Measurements from ENCODE around the gene CEP131. TPM values are rescaled to one million over a fixed set of nuclear protein-coding genes. Genes with fewer than 3 reads are reported as not detected.

Gene CEP131
- total and polyA plus RNA-seq, 2 donors (not counting 3 experiments of a cell fraction or from before 2014, with no cell fraction given) = 5.3 to 17.9 TPM

DNA sequence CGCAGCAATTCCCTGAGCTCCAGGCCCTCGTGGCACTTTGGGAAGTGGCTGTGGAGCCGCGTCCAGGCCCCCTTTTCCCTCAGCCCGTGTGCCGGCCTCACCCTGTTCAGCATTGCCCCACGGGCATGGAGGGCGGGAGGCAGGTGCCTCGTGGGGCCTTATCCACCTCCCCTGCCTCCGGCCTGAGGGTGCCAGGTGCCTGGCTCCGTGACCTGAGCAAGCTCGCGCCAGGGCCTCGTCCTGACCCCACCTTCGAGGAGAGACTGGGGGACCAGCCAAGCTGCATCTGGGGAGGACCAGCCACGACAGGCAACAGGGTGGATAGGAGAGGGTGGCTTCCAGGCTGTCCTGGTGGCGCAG, 29.7 kb downstream of the CEP131 start:
- CTCF ChIA-PET = no interaction called here

More for the DNA sequence above, 29.7 kb downstream of the CEP131 start:
- DNase-seq (ENCODE audit: low read depth, low spot score) (no peak), FAIRE-seq (no peak)
- Histone ChIP-seq H4K20me1 (replicated peaks; ENCODE audit: control insufficient read depth, extremely low read depth, insufficient read depth, low read length) (no peaks in the 10 kb centered on the region), H3K79me2 (ENCODE audit: control insufficient read depth, insufficient read depth, low read length) (no peaks in the 10 kb centered on the region), H3K9me1 (replicated peaks; ENCODE audit: control insufficient read depth, extremely low read depth, insufficient read depth, low read length) (no peaks in the 10 kb centered on the region), H3K4me2 (ENCODE audit: insufficient read depth, low read length) (no peak overlapping the region), H3K9ac (replicated peaks; ENCODE audit: extremely low read depth, insufficient read depth, low read length) (no peak overlapping the region), H3K27me3 (ENCODE audit: control insufficient read depth in 2 of 2, insufficient read depth in 2 of 2, low read length in 2 of 2) (no peaks in the 10 kb centered on the region), H3K4me3 (replicated peaks in 1 of 3; ENCODE audit: insufficient read depth in 1 of 3, low read depth in 1 of 3, low read length in 3 of 3) (no peak overlapping the region), H3K9me3 (replicated peaks; ENCODE audit: control insufficient read depth, insufficient read depth, low read length) (no peaks in the 10 kb centered on the region), H3K4me1 (ENCODE audit: control insufficient read depth, extremely low read depth, insufficient read depth, low read length) (no peaks in the 10 kb centered on the region), H3K36me3 (ENCODE audit: control insufficient read depth in 2 of 2, extremely low read depth in 1 of 2, insufficient read depth in 2 of 2, low read length in 2 of 2) (peaks cover 0 to 7% of the 10 kb centered on the region in 2 experiments), H2AFZ (ENCODE audit: low read depth, low read length) (no peak overlapping the region), H3K27ac (ENCODE audit: insufficient read depth, low read depth, low read length) (no peak overlapping the region)
- POLR2A ChIA-PET = no interaction called here
- BruUV-seq (replicated peaks) = no TSS peak
- dilution Hi-C loops (cut with MboI; ENCODE audit: extremely low pct_ligation_motif_present, low sequenced_read_pairs) (no loop called here), intact Hi-C loops (cut with micrococcal nuclease) (no loop called here)
- TF ChIP-seq EZH2 (IDR thresholded peaks at IDR 0.05; ENCODE audit: borderline replicate concordance, low read depth, low read length, severe bottlenecking) (no peak), POLR2AphosphoS5 (IDR thresholded peaks at IDR 0.05; ENCODE audit: insufficient read depth, low read depth, low read length) (no peak), MYC (IDR thresholded peaks at IDR 0.05; ENCODE audit: low read depth, low read length) (no peak), POLR2A (IDR thresholded peaks at IDR 0.05; ENCODE audit: low read depth, low read length) (no peak), GATA2 (IDR thresholded peaks at IDR 0.05; ENCODE audit: insufficient read depth, insufficient read length, low read depth, low read length) (no peak), FOS (IDR thresholded peaks at IDR 0.05; ENCODE audit: borderline replicate concordance, insufficient read depth, low read length) (no peak)
- TF ChIP-seq, protein P1, sequence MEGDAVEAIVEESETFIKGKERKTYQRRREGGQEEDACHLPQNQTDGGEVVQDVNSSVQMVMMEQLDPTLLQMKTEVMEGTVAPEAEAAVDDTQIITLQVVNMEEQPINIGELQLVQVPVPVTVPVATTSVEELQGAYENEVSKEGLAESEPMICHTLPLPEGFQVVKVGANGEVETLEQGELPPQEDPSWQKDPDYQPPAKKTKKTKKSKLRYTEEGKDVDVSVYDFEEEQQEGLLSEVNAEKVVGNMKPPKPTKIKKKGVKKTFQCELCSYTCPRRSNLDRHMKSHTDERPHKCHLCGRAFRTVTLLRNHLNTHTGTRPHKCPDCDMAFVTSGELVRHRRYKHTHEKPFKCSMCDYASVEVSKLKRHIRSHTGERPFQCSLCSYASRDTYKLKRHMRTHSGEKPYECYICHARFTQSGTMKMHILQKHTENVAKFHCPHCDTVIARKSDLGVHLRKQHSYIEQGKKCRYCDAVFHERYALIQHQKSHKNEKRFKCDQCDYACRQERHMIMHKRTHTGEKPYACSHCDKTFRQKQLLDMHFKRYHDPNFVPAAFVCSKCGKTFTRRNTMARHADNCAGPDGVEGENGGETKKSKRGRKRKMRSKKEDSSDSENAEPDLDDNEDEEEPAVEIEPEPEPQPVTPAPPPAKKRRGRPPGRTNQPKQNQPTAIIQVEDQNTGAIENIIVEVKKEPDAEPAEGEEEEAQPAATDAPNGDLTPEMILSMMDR (IDR thresholded peaks at IDR 0.05; ENCODE audit: extremely low read depth in 1 of 2, insufficient read depth in 1 of 2, low read depth in 1 of 2, low read length in 2 of 2) = no peak
- TF ChIP-seq, protein P2, sequence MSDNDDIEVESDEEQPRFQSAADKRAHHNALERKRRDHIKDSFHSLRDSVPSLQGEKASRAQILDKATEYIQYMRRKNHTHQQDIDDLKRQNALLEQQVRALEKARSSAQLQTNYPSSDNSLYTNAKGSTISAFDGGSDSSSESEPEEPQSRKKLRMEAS (IDR thresholded peaks at IDR 0.05; ENCODE audit: insufficient read depth, insufficient read length) = no peak
